ENCODE results near the gene PARP6. TPM values are rescaled to one million over a fixed set of nuclear protein-coding genes. Genes with fewer than 3 reads are reported as not detected.

Gene PARP6
- total and polyA plus RNA-seq, 4 donors, result 33.7 to 73.9 (median 59.9) TPM

- 91 to 95% methylated on average over 52 of the region's 52 CpGs for WGBS, 2 donors
- no peak overlapping the region for H3K4me3 ChIP-seq
- ATAC-seq (ENCODE audit: insufficient read depth, low FRiP score), result no peak
Measured at GRCh38 chr15:72289597-72290325, 17.4 kb upstream of the PARP6 start.

DNA sequence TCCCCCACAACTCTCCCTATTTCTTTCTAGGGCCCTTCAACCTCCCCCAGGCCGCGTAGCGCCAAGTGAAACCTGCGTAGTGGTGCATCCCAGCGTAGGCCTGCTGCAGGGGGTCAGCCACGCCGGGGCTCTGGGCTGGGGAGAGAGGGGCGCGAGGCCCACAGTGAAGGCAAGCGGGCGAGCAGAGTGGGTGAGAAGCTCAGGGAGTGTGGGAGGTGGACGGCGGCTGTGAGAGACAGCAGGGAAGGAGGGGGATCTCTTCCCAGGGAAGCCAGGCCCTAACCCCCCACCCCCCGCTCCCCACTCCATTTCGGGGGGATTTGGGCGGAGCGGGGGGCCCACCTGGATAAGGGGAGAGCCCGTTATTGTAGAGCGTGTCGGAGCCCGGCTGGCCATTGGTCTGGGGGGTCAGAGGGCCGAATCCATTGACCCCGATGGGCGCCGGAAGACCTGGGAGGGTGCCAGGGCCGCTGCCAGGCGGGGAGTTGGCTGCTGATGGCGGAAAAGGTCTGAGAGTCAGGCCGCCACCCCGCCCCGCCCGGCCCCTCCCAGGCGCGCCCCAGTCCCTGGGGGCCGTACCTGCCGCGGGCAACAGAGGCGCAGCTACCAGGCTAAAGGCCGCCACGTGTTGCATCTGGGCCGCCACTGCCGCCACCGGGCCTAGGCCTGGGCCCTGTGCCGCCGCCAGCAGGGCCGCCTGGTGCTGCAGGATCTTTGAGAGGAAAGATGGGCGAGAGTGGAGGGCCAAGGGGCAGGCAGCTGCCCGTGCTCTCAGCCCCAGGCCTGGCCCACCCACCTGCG, 16.6 kb upstream of the PARP6 start:
- no peak overlapping the region for H3K4me3 ChIP-seq
- ATAC-seq (ENCODE audit: insufficient read depth, low FRiP score) (no peak), DNase-seq (no peak)
- no peaks in the 10 kb centered on the region for H3K4me1 ChIP-seq (ENCODE audit: control insufficient read depth in 5 of 5, insufficient read depth in 5 of 5, low read length in 5 of 5)
- no peaks in the 10 kb centered on the region for H3K9me3 ChIP-seq (ENCODE audit: control insufficient read depth in 4 of 4, insufficient read depth in 3 of 4, low read length in 3 of 4)
- peaks cover 0 to 6% (median 1%) of the 10 kb centered on the region in 4 donors for H3K36me3 ChIP-seq (ENCODE audit: control insufficient read depth in 4 of 4, insufficient read depth in 4 of 4, low read length in 4 of 4)
- no peak overlapping the region for H3K27ac ChIP-seq (ENCODE audit: low read depth in 1 of 2, low read length in 1 of 2)
- no peak for TF ChIP-seq CTCF (IDR thresholded peaks at IDR 0.05; ENCODE audit: control extremely low read depth, extremely low read depth)
- WGBS, 2 donors, result 95 to 98% methylated on average over 49 of the region's 49 CpGs
- no peak overlapping the region for H3K9ac ChIP-seq (ENCODE audit: insufficient read depth in 1 of 2, low read length in 2 of 2)
- H3K27me3 ChIP-seq (ENCODE audit: control insufficient read depth in 3 of 3, insufficient read depth in 3 of 3, low read length in 2 of 3), result no peaks in the 10 kb centered on the region

More at GRCh38 chr15:72289597-72290325, 17.4 kb upstream of the PARP6 start:
- Histone ChIP-seq H3K4me1 (ENCODE audit: control insufficient read depth in 5 of 5, insufficient read depth in 5 of 5, low read length in 5 of 5) (no peaks in the 10 kb centered on the region), H3K9me3 (ENCODE audit: control insufficient read depth in 4 of 4, insufficient read depth in 3 of 4, low read length in 3 of 4) (no peaks in the 10 kb centered on the region), H3K27ac (ENCODE audit: low read depth in 1 of 2, low read length in 1 of 2) (no peak overlapping the region), H3K9ac (ENCODE audit: insufficient read depth in 1 of 2, low read length in 2 of 2) (no peak overlapping the region), H3K27me3 (ENCODE audit: control insufficient read depth in 3 of 3, insufficient read depth in 3 of 3, low read length in 2 of 3) (no peaks in the 10 kb centered on the region), H3K36me3 (ENCODE audit: control insufficient read depth in 4 of 4, insufficient read depth in 4 of 4, low read length in 4 of 4) (peaks cover 0 to 6% (median 1%) of the 10 kb centered on the region in 4 donors)
- no peak for DNase-seq
- TF ChIP-seq CTCF (IDR thresholded peaks at IDR 0.05; ENCODE audit: control extremely low read depth, extremely low read depth), result no peak

GRCh38 chr15:72285927-72286516, 13.7 kb upstream of the PARP6 start:
- H3K4me1 ChIP-seq (ENCODE audit: control insufficient read depth in 5 of 5, insufficient read depth in 5 of 5, low read length in 5 of 5), result no peaks in the 10 kb centered on the region
- no peak overlapping the region for H3K27ac ChIP-seq (ENCODE audit: low read depth in 1 of 2, low read length in 1 of 2)
- H3K27me3 ChIP-seq (ENCODE audit: control insufficient read depth in 3 of 3, insufficient read depth in 3 of 3, low read length in 2 of 3), result no peaks in the 10 kb centered on the region
- no peak overlapping the region for H3K4me3 ChIP-seq
- DNase-seq (peak; percentile 9 to 23 (median 22)), ATAC-seq (ENCODE audit: insufficient read depth, low FRiP score) (peak; percentile 75)
- no peaks in the 10 kb centered on the region for H3K9me3 ChIP-seq (ENCODE audit: control insufficient read depth in 4 of 4, insufficient read depth in 3 of 4, low read length in 3 of 4)
- TF ChIP-seq CTCF (IDR thresholded peaks at IDR 0.05; ENCODE audit: control extremely low read depth, extremely low read depth), result peak; percentile 28
- peaks cover 0 to 6% (median 1%) of the 10 kb centered on the region in 4 donors for H3K36me3 ChIP-seq (ENCODE audit: control insufficient read depth in 4 of 4, insufficient read depth in 4 of 4, low read length in 4 of 4)
- WGBS, 2 donors, result 60 to 62% methylated on average over 10 of the region's 10 CpGs
- no peak overlapping the region for H3K9ac ChIP-seq (ENCODE audit: insufficient read depth in 1 of 2, low read length in 2 of 2)
